ENCODE data around the gene GZMM.

DNA sequence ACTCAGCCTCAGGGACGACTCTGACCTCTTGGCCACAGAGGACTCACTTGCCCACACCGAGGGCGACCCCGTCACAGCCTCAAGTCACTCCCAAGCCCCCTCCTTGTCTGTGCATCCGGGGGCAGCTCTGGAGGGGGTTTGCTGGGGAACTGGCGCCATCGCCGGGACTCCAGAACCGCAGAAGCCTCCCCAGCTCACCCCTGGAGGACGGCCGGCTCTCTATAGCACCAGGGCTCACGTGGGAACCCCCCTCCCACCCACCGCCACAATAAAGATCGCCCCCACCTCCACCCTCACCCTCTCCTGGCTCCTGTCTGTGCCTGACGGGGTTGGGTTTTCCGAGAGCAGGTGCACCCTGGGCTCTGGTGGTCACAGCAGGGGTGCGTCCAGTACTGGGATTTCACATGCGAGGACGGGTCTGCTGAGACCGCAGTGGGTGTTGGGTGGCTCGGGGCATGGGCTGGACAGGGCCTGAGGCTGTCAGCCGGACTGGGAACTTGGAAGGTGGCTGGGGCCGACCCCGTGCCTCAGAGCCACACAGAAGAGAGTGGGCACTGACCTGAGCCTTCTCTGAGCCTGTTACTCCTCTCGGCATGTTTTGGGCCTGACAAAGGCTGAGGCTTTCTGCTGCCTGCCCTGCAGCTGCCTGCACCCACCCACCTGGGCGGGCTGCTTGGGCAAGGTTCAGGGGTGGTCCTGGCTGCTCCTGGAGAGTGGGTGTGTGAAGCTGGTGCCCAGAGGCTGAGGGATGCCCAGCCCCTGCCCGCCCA, 39.5 kb downstream of the GZMM start:
- TF ChIP-seq EZH2 (IDR thresholded peaks at IDR 0.05; ENCODE audit: insufficient read depth, poor library complexity, severe bottlenecking) (no peak), EZH2phosphoT487 (IDR thresholded peaks at IDR 0.05; ENCODE audit: insufficient read depth, low read depth) (no peak)
